Effector memory CD4-positive, alpha-beta T cell (primary cell): Measurements from ENCODE around the gene GPHN.

Experiments
- DNase-seq, 3 donors: peaks; one replicate each; pipeline ENCODE4 v3.0.0-alpha.2; 2020
- H3K27ac ChIP-seq: 2 replicates; pipeline ENCODE4 v1.7.0; 2013; ENCODE audit warnings: mild to moderate bottlenecking, low read length, moderate library complexity; ENCODE audit not compliant: insufficient read depth, poor library complexity, severe bottlenecking
- H3K27me3 ChIP-seq: replicated peaks from 2 replicates; pipeline ENCODE4 v1.7.0; 2013; ENCODE audit warnings: mild to moderate bottlenecking, low read length; ENCODE audit not compliant: insufficient read depth, control insufficient read depth, poor library complexity, severe bottlenecking
- H3K36me3 ChIP-seq: 2 replicates; pipeline ENCODE4 v1.7.0; 2013; ENCODE audit warnings: mild to moderate bottlenecking, low read length, moderate library complexity; ENCODE audit not compliant: control insufficient read depth, insufficient read depth
- H3K4me1 ChIP-seq: 2 replicates; pipeline ENCODE4 v1.7.0; 2013; ENCODE audit warnings: low read length, mild to moderate bottlenecking; ENCODE audit not compliant: control insufficient read depth, insufficient read depth, poor library complexity, severe bottlenecking
- H3K4me3 ChIP-seq: 2 replicates; pipeline ENCODE4 v1.7.0; 2013; ENCODE audit warnings: low read length, low read depth, mild to moderate bottlenecking; ENCODE audit not compliant: insufficient read depth, poor library complexity, severe bottlenecking
- H3K9me3 ChIP-seq: 2 replicates; pipeline ENCODE4 v1.7.0; 2013; ENCODE audit warnings: mild to moderate bottlenecking, low read length, moderate library complexity; ENCODE audit not compliant: control insufficient read depth

Gene GPHN

DNA sequence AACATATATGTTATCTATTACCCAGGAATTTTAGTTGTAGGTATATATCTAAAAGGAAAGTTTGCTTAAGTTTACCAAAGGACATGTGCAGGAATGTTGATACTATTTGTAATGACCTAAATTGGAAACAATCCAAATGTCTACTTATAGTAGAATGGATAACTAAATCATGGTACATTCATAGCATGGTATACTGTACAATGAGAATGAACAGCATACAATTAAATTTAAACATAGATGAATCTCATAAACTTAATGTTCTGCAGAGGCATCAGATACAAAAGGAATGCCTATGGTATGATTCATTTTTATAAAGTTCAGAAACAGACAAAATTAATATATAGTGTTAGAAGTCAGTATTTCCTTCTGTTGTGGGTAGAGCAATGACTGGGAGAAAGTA is 135.4 kb downstream of the GPHN start:
- no peak overlapping the region for H3K4me3 ChIP-seq
- H3K27me3 ChIP-seq = no peaks in the 10 kb centered on the region
- H3K4me1 ChIP-seq = no peaks in the 10 kb centered on the region
- H3K27ac ChIP-seq = no peak overlapping the region
- H3K36me3 ChIP-seq = no peaks in the 10 kb centered on the region
- H3K9me3 ChIP-seq = no peaks in the 10 kb centered on the region
- DNase-seq = no peak

DNA sequence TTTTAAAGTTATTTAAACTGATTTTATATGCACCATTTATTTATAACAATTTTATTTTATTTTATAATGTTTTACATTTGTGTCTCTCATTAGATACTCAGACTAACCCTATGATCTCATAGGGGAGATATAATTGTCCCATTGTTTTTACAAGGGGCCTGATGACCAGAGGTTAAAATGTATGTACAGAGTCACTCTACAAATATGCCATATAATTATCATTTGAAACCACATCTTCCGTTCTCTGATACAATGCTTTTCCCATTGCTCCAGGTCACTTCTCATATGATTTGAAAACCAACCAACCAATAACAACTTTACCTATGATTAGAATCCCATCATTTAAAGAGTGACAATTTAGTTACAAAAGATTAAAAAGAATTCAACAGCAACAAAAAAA is 137.8 kb downstream of the GPHN start:
- Histone ChIP-seq H3K27ac (no peak overlapping the region), H3K4me3 (no peak overlapping the region), H3K9me3 (no peaks in the 10 kb centered on the region), H3K36me3 (no peaks in the 10 kb centered on the region), H3K4me1 (peaks cover 2% of the 10 kb centered on the region), H3K27me3 (no peaks in the 10 kb centered on the region)
- no peak for DNase-seq

GRCh38 chr14:66649498-66649897 is 141.6 kb downstream of the GPHN start:
- no peak for DNase-seq
- no peak overlapping the region for H3K27ac ChIP-seq

GRCh38 chr14:66650491-66650911 is 142.6 kb downstream of the GPHN start:
- Histone ChIP-seq H3K36me3 (no peaks in the 10 kb centered on the region), H3K4me3 (no peak overlapping the region), H3K4me1 (peaks cover 2% of the 10 kb centered on the region), H3K27ac (no peak overlapping the region), H3K27me3 (no peaks in the 10 kb centered on the region), H3K9me3 (no peaks in the 10 kb centered on the region)
- DNase-seq = no peak

More at GRCh38 chr14:66649498-66649897, 141.6 kb downstream of the GPHN start:
- H3K27me3 ChIP-seq = no peaks in the 10 kb centered on the region
- H3K36me3 ChIP-seq = no peaks in the 10 kb centered on the region
- H3K4me1 ChIP-seq = peaks cover 2% of the 10 kb centered on the region
- H3K4me3 ChIP-seq = no peak overlapping the region
- no peaks in the 10 kb centered on the region for H3K9me3 ChIP-seq

DNA sequence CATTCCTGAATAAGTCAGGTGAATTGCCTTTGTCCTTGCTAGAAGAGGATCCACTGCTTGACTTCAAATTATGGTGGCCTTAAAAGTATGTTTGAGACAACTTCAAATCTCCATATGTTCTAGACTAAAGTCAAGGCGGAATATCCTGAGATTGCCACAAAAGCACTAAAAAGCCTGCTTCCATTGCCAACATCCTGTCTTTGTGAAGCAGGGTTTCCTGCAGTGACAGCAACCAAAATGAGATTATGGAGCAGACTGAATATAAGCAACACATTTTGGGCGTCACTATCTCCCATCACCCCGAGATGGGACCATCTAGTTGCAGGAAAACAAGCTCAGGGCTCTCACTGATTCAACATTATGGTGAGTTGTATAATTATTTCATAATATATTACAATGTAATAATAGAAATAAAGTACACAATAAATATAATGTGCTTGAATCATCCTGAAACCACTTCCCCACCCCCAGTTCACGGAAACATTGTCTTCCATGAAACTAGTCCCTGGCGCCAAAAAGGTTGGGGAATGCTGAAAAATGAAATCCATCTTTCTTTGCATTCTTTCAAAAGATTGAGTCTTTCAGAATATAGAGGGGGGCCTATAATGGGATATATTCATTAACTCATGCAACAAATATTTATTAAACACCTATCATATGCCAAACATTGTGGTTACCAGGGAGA is 143.7 kb downstream of the GPHN start:
- Histone ChIP-seq H3K4me1 (peaks cover 2% of the 10 kb centered on the region), H3K4me3 (no peak overlapping the region), H3K36me3 (no peaks in the 10 kb centered on the region), H3K27me3 (no peaks in the 10 kb centered on the region), H3K9me3 (peaks cover 1% of the 10 kb centered on the region), H3K27ac (no peak overlapping the region)
- DNase-seq = no peak

GRCh38 chr14:66652525-66653106 is 144.7 kb downstream of the GPHN start:
- Histone ChIP-seq H3K27ac (no peak overlapping the region), H3K4me3 (no peak overlapping the region), H3K4me1 (peaks cover 2% of the 10 kb centered on the region), H3K36me3 (no peaks in the 10 kb centered on the region), H3K9me3 (peaks cover 3% of the 10 kb centered on the region), H3K27me3 (no peaks in the 10 kb centered on the region)
- no peak for DNase-seq

- DNase-seq = no peak
- no peaks in the 10 kb centered on the region for H3K27me3 ChIP-seq
Measured at GRCh38 chr14:66657780-66658179, 149.8 kb downstream of the GPHN start.

GRCh38 chr14:66662374-66662773 is 154.4 kb downstream of the GPHN start:
- Histone ChIP-seq H3K4me1 (no peaks in the 10 kb centered on the region), H3K4me3 (no peak overlapping the region), H3K36me3 (no peaks in the 10 kb centered on the region), H3K9me3 (no peaks in the 10 kb centered on the region), H3K27ac (no peak overlapping the region), H3K27me3 (no peaks in the 10 kb centered on the region)
- no peak for DNase-seq

More at GRCh38 chr14:66657780-66658179, 149.8 kb downstream of the GPHN start:
- Histone ChIP-seq H3K27ac (no peak overlapping the region), H3K4me3 (no peak overlapping the region), H3K4me1 (no peaks in the 10 kb centered on the region), H3K36me3 (no peaks in the 10 kb centered on the region), H3K9me3 (peaks cover 3% of the 10 kb centered on the region)

DNA sequence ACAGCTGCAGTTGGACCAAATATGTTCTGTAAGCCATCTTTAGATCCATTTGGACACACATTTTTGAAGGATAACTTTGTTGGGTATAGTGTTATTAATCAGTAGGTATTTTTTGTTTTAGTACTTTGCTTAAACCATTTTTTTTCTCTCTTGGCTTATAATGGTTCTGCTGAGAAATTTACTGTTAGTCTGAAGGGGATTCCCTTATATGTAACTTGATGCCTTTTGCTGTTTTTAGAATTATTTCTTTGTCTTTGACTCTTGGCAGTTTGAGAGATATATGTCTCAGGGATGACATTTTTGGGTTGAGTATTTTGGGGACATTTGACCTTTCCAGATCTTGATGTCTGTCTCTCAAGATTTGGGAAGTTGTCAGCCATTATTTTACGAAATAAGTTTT is 169.8 kb downstream of the GPHN start:
- H3K27me3 ChIP-seq = no peaks in the 10 kb centered on the region
- no peaks in the 10 kb centered on the region for H3K4me1 ChIP-seq
- no peak for DNase-seq
- H3K9me3 ChIP-seq = peaks cover 4% of the 10 kb centered on the region
- no peak overlapping the region for H3K27ac ChIP-seq
- H3K36me3 ChIP-seq = no peaks in the 10 kb centered on the region
- H3K4me3 ChIP-seq = no peak overlapping the region

- Histone ChIP-seq H3K9me3 (peaks cover 4% of the 10 kb centered on the region), H3K4me3 (no peak overlapping the region), H3K4me1 (no peaks in the 10 kb centered on the region), H3K27me3 (no peaks in the 10 kb centered on the region), H3K36me3 (no peaks in the 10 kb centered on the region), H3K27ac (no peak overlapping the region)
- no peak for DNase-seq
Measured at GRCh38 chr14:66680216-66680615, 172.3 kb downstream of the GPHN start.
